CD8-positive, alpha-beta memory T cell (primary cell): ENCODE data around the gene FGFRL1. TPM values are rescaled to one million over a fixed set of nuclear protein-coding genes. Genes with fewer than 3 reads are reported as not detected.

Experiments used
- CTCF ChIA-PET: fragments of 350-600 bp; sonication (Branson Sonifier 250); formaldehyde crosslinking; loops from one replicate; lab custom pipeline; 2021; ENCODE audit warnings: antibody characterized with exemption; lab: Charles Lee
- POLR2A ChIA-PET: fragments of 350-600 bp; sonication (Branson Sonifier 250); formaldehyde crosslinking; loops from one replicate; lab custom pipeline; 2021; ENCODE audit warnings: antibody characterized with exemption; lab: Charles Lee
- DNase-seq, 5 donors: peaks; one replicate each; pipeline versions ENCODE4 v3.0.0 to v3.0.0-alpha.2; 2020 to 2022; ENCODE audit warnings: mixed read lengths in 1 of 5
- H3K27ac ChIP-seq: one replicate; pipeline ENCODE4 v1.7.0; 2013; ENCODE audit warnings: low read depth, mild to moderate bottlenecking, low read length, moderate library complexity
- H3K27me3 ChIP-seq: 2 replicates; pipeline ENCODE4 v1.7.0; 2013; ENCODE audit warnings: low read length, mild to moderate bottlenecking; ENCODE audit not compliant: insufficient read depth, poor library complexity, severe bottlenecking
- H3K36me3 ChIP-seq: 2 replicates; pipeline ENCODE4 v1.7.0; 2013; ENCODE audit warnings: mild to moderate bottlenecking, low read length, moderate library complexity; ENCODE audit not compliant: insufficient read depth
- H3K4me1 ChIP-seq: 2 replicates; pipeline ENCODE4 v1.7.0; 2013; ENCODE audit warnings: mild to moderate bottlenecking, low read length, moderate library complexity; ENCODE audit not compliant: insufficient read depth
- H3K4me3 ChIP-seq: 2 replicates; pipeline ENCODE4 v1.7.0; 2013; ENCODE audit warnings: mild to moderate bottlenecking, low read length
- H3K9me3 ChIP-seq: 2 replicates; pipeline ENCODE4 v1.7.0; 2013; ENCODE audit warnings: mild to moderate bottlenecking, low read length
- H3K27ac Mint-ChIP-seq, 8 donors: one replicate each; pipeline ENCODE4 v1.8.0; 2020 to 2021; ENCODE audit warnings: mixed read lengths in 8 of 8, mild to moderate bottlenecking in 6 of 8, inconsistent platforms in 3 of 8, moderate library complexity in 3 of 8
- H3K27me3 Mint-ChIP-seq, 2 donors: one replicate each; pipeline ENCODE4 v1.8.0; 2020 to 2021; ENCODE audit warnings: mixed read lengths in 2 of 2, mild to moderate bottlenecking in 1 of 2, moderate library complexity in 1 of 2
- H3K36me3 Mint-ChIP-seq, 3 donors: one replicate each; pipeline ENCODE4 v1.8.0; 2020 to 2021; ENCODE audit warnings: mixed read lengths in 3 of 3, inconsistent platforms in 1 of 3, mild to moderate bottlenecking in 1 of 3
- H3K4me1 Mint-ChIP-seq, 3 donors: one replicate each; pipeline ENCODE4 v1.8.0; 2020 to 2021; ENCODE audit warnings: mixed read lengths in 3 of 3, inconsistent platforms in 1 of 3, mild to moderate bottlenecking in 1 of 3
- H3K4me3 Mint-ChIP-seq, 7 donors: one replicate each; pipeline ENCODE4 v1.8.0; 2020 to 2021; ENCODE audit warnings: mixed read lengths in 7 of 7, mild to moderate bottlenecking in 6 of 7, moderate library complexity in 4 of 7, inconsistent platforms in 2 of 7
- H3K9me3 Mint-ChIP-seq, 5 donors: one replicate each; pipeline ENCODE4 v1.8.0; 2020 to 2022; ENCODE audit warnings: mixed read lengths in 5 of 5, mild to moderate bottlenecking in 3 of 5, moderate library complexity in 2 of 5, inconsistent platforms in 1 of 5
- polyA plus RNA-seq: library from polyadenylated mRNA; unstranded; fragments of 300-500 nt; fragmentation: Illumina TruSeq; gene quantifications from one replicate; pipeline ENCODE4 v1.2.3, GENCODE V29; 2021
- total RNA-seq, 2 experiments: library from RNA; stranded (reverse); gene quantifications; one replicate each; pipeline ENCODE4 v1.2.3, GENCODE V29; 2021

Gene FGFRL1
- total and polyA plus RNA-seq, 3 experiments from 2014 or later: 1.4 to 14.5 (median 12.3) TPM

- no peaks in the 10 kb centered on the region for H3K9me3 ChIP-seq
- no peak overlapping the region for H3K4me3 Mint-ChIP-seq
- CTCF ChIA-PET: no interaction called here
- peaks cover 27 to 43% of the 10 kb centered on the region in 2 donors for H3K27me3 Mint-ChIP-seq
- H3K9me3 Mint-ChIP-seq: no peaks in the 10 kb centered on the region
- H3K4me1 Mint-ChIP-seq: peaks cover 0 to 3% (median 2%) of the 10 kb centered on the region in 3 donors
- no peak overlapping the region for H3K4me3 ChIP-seq
- H3K4me1 ChIP-seq: no peaks in the 10 kb centered on the region
- H3K36me3 Mint-ChIP-seq: no peaks in the 10 kb centered on the region
- POLR2A ChIA-PET: no interaction called here
- no peaks in the 10 kb centered on the region for H3K36me3 ChIP-seq
- H3K27me3 ChIP-seq: peaks cover 9% of the 10 kb centered on the region
- DNase-seq: peak in 1 of 5 donors; percentile 45
- H3K27ac Mint-ChIP-seq: no peak overlapping the region
- no peak overlapping the region for H3K27ac ChIP-seq
Observed at GRCh38 chr4:1047106-1047975, 35.9 kb downstream of the FGFRL1 start.

- H3K4me3 ChIP-seq: no peak overlapping the region
- ChIA-PET POLR2A (no interaction called here), CTCF (no interaction called here)
- Mint-ChIP-seq H3K4me1 (peaks cover 0 to 5% (median 3%) of the 10 kb centered on the region in 3 donors), H3K4me3 (no peak overlapping the region), H3K9me3 (no peaks in the 10 kb centered on the region), H3K36me3 (no peaks in the 10 kb centered on the region), H3K27ac (peak overlapping the region in 1 of 8 donors; percentile 83), H3K27me3 (peaks cover 29 to 42% of the 10 kb centered on the region in 2 donors)
- no peaks in the 10 kb centered on the region for H3K4me1 ChIP-seq
- no peaks in the 10 kb centered on the region for H3K36me3 ChIP-seq
- H3K9me3 ChIP-seq: no peaks in the 10 kb centered on the region
- H3K27me3 ChIP-seq: peaks cover 9% of the 10 kb centered on the region
- H3K27ac ChIP-seq: no peak overlapping the region
- DNase-seq: peak in 1 of 5 donors; percentile 43
Observed at GRCh38 chr4:1047976-1048772, 36.7 kb downstream of the FGFRL1 start.

GRCh38 chr4:1048773-1049590, 37.6 kb downstream of the FGFRL1 start:
- H3K36me3 Mint-ChIP-seq: no peaks in the 10 kb centered on the region
- H3K4me3 ChIP-seq: no peak overlapping the region
- H3K4me1 Mint-ChIP-seq: peaks cover 0 to 4% (median 3%) of the 10 kb centered on the region in 3 donors
- peaks cover 27 to 40% of the 10 kb centered on the region in 2 donors for H3K27me3 Mint-ChIP-seq
- H3K27ac ChIP-seq: no peak overlapping the region
- POLR2A ChIA-PET: no interaction called here
- H3K4me3 Mint-ChIP-seq: no peak overlapping the region
- peaks cover 9% of the 10 kb centered on the region for H3K27me3 ChIP-seq
- no peaks in the 10 kb centered on the region for H3K36me3 ChIP-seq
- H3K9me3 ChIP-seq: no peaks in the 10 kb centered on the region
- CTCF ChIA-PET: no interaction called here
- H3K4me1 ChIP-seq: no peaks in the 10 kb centered on the region
- H3K9me3 Mint-ChIP-seq: no peaks in the 10 kb centered on the region
- H3K27ac Mint-ChIP-seq: peak overlapping the region in 2 of 8 donors; percentile 54 to 83
- DNase-seq: peak in 1 of 5 donors; percentile 18

- H3K9me3 ChIP-seq: no peaks in the 10 kb centered on the region
- CTCF ChIA-PET: no interaction called here
- H3K36me3 ChIP-seq: no peaks in the 10 kb centered on the region
- no peak overlapping the region for H3K27ac ChIP-seq
- no peak for DNase-seq
- H3K9me3 Mint-ChIP-seq: no peaks in the 10 kb centered on the region
- no peak overlapping the region for H3K4me3 ChIP-seq
- H3K4me3 Mint-ChIP-seq: no peak overlapping the region
- peaks cover 9% of the 10 kb centered on the region for H3K27me3 ChIP-seq
- no peak overlapping the region for H3K27ac Mint-ChIP-seq
- no peaks in the 10 kb centered on the region for H3K4me1 ChIP-seq
- POLR2A ChIA-PET: no interaction called here
- H3K27me3 Mint-ChIP-seq: peaks cover 27 to 38% of the 10 kb centered on the region in 2 donors
- peaks cover 0 to 4% (median 3%) of the 10 kb centered on the region in 3 donors for H3K4me1 Mint-ChIP-seq
- H3K36me3 Mint-ChIP-seq: no peaks in the 10 kb centered on the region
Observed at GRCh38 chr4:1049591-1049905, 38.1 kb downstream of the FGFRL1 start.

- no peaks in the 10 kb centered on the region for H3K36me3 Mint-ChIP-seq
- ChIA-PET POLR2A (no interaction called here), CTCF (no interaction called here)
- H3K27ac Mint-ChIP-seq: peak overlapping the region in 1 of 8 donors; percentile 67
- H3K27me3 Mint-ChIP-seq: peaks cover 26 to 27% of the 10 kb centered on the region in 2 donors
- Histone ChIP-seq H3K27ac (no peak overlapping the region), H3K9me3 (no peaks in the 10 kb centered on the region), H3K4me3 (no peak overlapping the region), H3K36me3 (no peaks in the 10 kb centered on the region), H3K27me3 (peaks cover 4% of the 10 kb centered on the region), H3K4me1 (peaks cover 5% of the 10 kb centered on the region)
- DNase-seq: peak in 1 of 5 donors; percentile 14
- H3K4me3 Mint-ChIP-seq: no peak overlapping the region
- peaks cover 3 to 6% (median 6%) of the 10 kb centered on the region in 3 donors for H3K4me1 Mint-ChIP-seq
- H3K9me3 Mint-ChIP-seq: no peaks in the 10 kb centered on the region
Observed at GRCh38 chr4:1050486-1051213, 39.2 kb downstream of the FGFRL1 start.

GRCh38 chr4:1051472-1051871, 40.0 kb downstream of the FGFRL1 start:
- Mint-ChIP-seq H3K9me3 (no peaks in the 10 kb centered on the region), H3K4me3 (no peak overlapping the region), H3K27me3 (peaks cover 27 to 29% of the 10 kb centered on the region in 2 donors), H3K36me3 (peaks cover 0 to 3% (median 0%) of the 10 kb centered on the region in 3 donors), H3K4me1 (peaks cover 11 to 14% (median 14%) of the 10 kb centered on the region in 3 donors), H3K27ac (peak overlapping the region in 2 of 8 donors; percentile 17 to 67)
- Histone ChIP-seq H3K4me1 (peaks cover 11% of the 10 kb centered on the region), H3K27me3 (peaks cover 4% of the 10 kb centered on the region), H3K4me3 (no peak overlapping the region), H3K9me3 (no peaks in the 10 kb centered on the region), H3K27ac (no peak overlapping the region), H3K36me3 (no peaks in the 10 kb centered on the region)
- no peak for DNase-seq
- POLR2A ChIA-PET: no interaction called here
- CTCF ChIA-PET: no interaction called here

GRCh38 chr4:1052231-1052671, 40.8 kb downstream of the FGFRL1 start:
- Mint-ChIP-seq H3K27ac (peak overlapping the region in 3 of 8 donors; percentile 35 to 78 (median 73)), H3K36me3 (peaks cover 0 to 3% (median 0%) of the 10 kb centered on the region in 3 donors), H3K4me1 (peaks cover 12 to 16% (median 14%) of the 10 kb centered on the region in 3 donors), H3K4me3 (no peak overlapping the region), H3K27me3 (peaks cover 23 to 24% of the 10 kb centered on the region in 2 donors), H3K9me3 (no peaks in the 10 kb centered on the region)
- Histone ChIP-seq H3K4me3 (no peak overlapping the region), H3K27ac (no peak overlapping the region), H3K4me1 (peaks cover 14% of the 10 kb centered on the region), H3K27me3 (no peaks in the 10 kb centered on the region), H3K36me3 (no peaks in the 10 kb centered on the region), H3K9me3 (no peaks in the 10 kb centered on the region)
- DNase-seq: peak in 1 of 5 donors; percentile 35
- ChIA-PET POLR2A (no interaction called here), CTCF (no interaction called here)
